Smooth muscle cell (in vitro differentiated cells): ENCODE data around the gene PTPRN2. TPM values are rescaled to one million over a fixed set of nuclear protein-coding genes. Genes with fewer than 3 reads are reported as not detected.
"Not testable (repeated sequence)": the region's sequence is repeated elsewhere in the genome, so short reads cannot be mapped to it uniquely, and the experiment has no call there.

Source experiments
- DNase-seq: peaks from one replicate; lab custom pipeline; 2025; ENCODE audit not compliant: unreplicated experiment; lab: John Stamatoyannopoulos, UW
- H2AFZ ChIP-seq: fragments of 200-600 bp; sonication (generic); 2 replicates; pipeline ENCODE4 v1.6.0; 2016; ENCODE audit warnings: antibody characterized with exemption, low read depth, mild to moderate bottlenecking
- H3F3A ChIP-seq: fragments of 200-600 bp; sonication (generic); 2 replicates; pipeline ENCODE4 v1.6.0; 2017; ENCODE audit warnings: antibody characterized with exemption, low read depth
- H3K27ac ChIP-seq: fragments of 200-600 bp; sonication (generic); 2 replicates; pipeline ENCODE4 v1.5.1; 2016; ENCODE audit warnings: low read depth, mild to moderate bottlenecking
- H3K27me3 ChIP-seq: fragments of 200-600 bp; sonication (generic); 2 replicates; pipeline ENCODE4 v1.6.1; 2016; ENCODE audit warnings: low read depth, mild to moderate bottlenecking
- H3K36me3 ChIP-seq: fragments of 200-600 bp; sonication (generic); 2 replicates; pipeline ENCODE4 v1.5.1; 2016; ENCODE audit warnings: low read depth
- H3K4me1 ChIP-seq: fragments of 200-600 bp; sonication (generic); 2 replicates; pipeline ENCODE4 v1.5.1; 2016; ENCODE audit warnings: low read depth
- H3K4me2 ChIP-seq: fragments of 200-600 bp; sonication (generic); 2 replicates; pipeline ENCODE4 v1.6.0; 2016; ENCODE audit warnings: mild to moderate bottlenecking
- H3K4me3 ChIP-seq: fragments of 200-600 bp; sonication (generic); 2 replicates; pipeline ENCODE4 v1.5.1; 2016; ENCODE audit warnings: mild to moderate bottlenecking
- H3K79me2 ChIP-seq: fragments of 200-600 bp; sonication (generic); 2 replicates; pipeline ENCODE4 v1.6.0; 2016; ENCODE audit warnings: low read depth, mild to moderate bottlenecking
- H3K9ac ChIP-seq: fragments of 200-600 bp; sonication (generic); 2 replicates; pipeline ENCODE4 v1.6.0; 2016; ENCODE audit warnings: low read depth
- H3K9me3 ChIP-seq: fragments of 200-600 bp; sonication (generic); replicated peaks from 2 replicates; pipeline ENCODE4 v1.5.1; 2016; ENCODE audit warnings: low read depth
- H4K20me1 ChIP-seq: fragments of 200-600 bp; sonication (generic); 2 replicates; pipeline ENCODE4 v1.6.0; 2016; ENCODE audit warnings: low read depth
- CTCF ChIP-seq: fragments of 200-600 bp; sonication (generic); IDR thresholded peaks from 2 replicates; pipeline ENCODE4 v1.5.1; 2017; ENCODE audit warnings: borderline replicate concordance, mild to moderate bottlenecking, antibody characterized with exemption; ENCODE audit not compliant: insufficient read depth, poor library complexity, severe bottlenecking
- WGBS: methylation state at CpG from one replicate; pipeline ENCODE4 v1.1.7; 2016; ENCODE audit warnings: low lambda C conversion rate; 5-methylcytosine and 5-hydroxymethylcytosine counted together
- polyA plus RNA-seq: library from polyadenylated mRNA; unstranded; fragments of >200 nt; fragmentation: Nextera tagmentation; extraction: Ambion mirVana; gene quantifications from 2 replicates; pipeline ENCODE4 v1.2.1, GENCODE V29; 2016
- total RNA-seq: library from RNA; depleted of rRNA; stranded (reverse); fragments of >200 nt; gene quantifications from 2 replicates; pipeline ENCODE4 v1.2.3, GENCODE V29; 2014

Gene PTPRN2
- total and polyA plus RNA-seq, 2 experiments from 2014 or later, result 0.09 to 0.87 TPM

GRCh38 chr7:158512869-158513268 is 74.8 kb downstream of the PTPRN2 start:
- TF ChIP-seq CTCF, result no peak
- WGBS, result 98% methylated on average over 6 of the region's 6 CpGs
- H3K36me3 ChIP-seq, result no peaks in the 10 kb centered on the region
- no peaks in the 10 kb centered on the region for H3K79me2 ChIP-seq
- no peaks in the 10 kb centered on the region for H3K9me3 ChIP-seq
- DNase-seq, result no peak
- no peaks in the 10 kb centered on the region for H4K20me1 ChIP-seq
- no peak overlapping the region for H3K4me2 ChIP-seq
- H3K27me3 ChIP-seq, result no peaks in the 10 kb centered on the region
- no peaks in the 10 kb centered on the region for H3K4me1 ChIP-seq
- no peaks in the 10 kb centered on the region for H3F3A ChIP-seq
- no peak overlapping the region for H3K4me3 ChIP-seq
- H3K9ac ChIP-seq, result no peak overlapping the region
- no peak overlapping the region for H3K27ac ChIP-seq
- no peak overlapping the region for H2AFZ ChIP-seq

- Histone ChIP-seq H3K4me3 (no peak overlapping the region), H3K9ac (no peak overlapping the region), H3F3A (no peaks in the 10 kb centered on the region), H3K9me3 (no peaks in the 10 kb centered on the region), H4K20me1 (no peaks in the 10 kb centered on the region), H2AFZ (no peak overlapping the region), H3K27ac (no peak overlapping the region), H3K4me2 (no peak overlapping the region), H3K79me2 (no peaks in the 10 kb centered on the region), H3K4me1 (no peaks in the 10 kb centered on the region), H3K27me3 (no peaks in the 10 kb centered on the region), H3K36me3 (no peaks in the 10 kb centered on the region)
- DNase-seq, result no peak
- no peak for TF ChIP-seq CTCF
- WGBS, result 76% methylated on average over 6 of the region's 6 CpGs
These were observed 75.6 kb downstream of the PTPRN2 start for GRCh38 chr7:158512042-158512441.

GRCh38 chr7:158508802-158509385 is 78.7 kb downstream of the PTPRN2 start:
- H3F3A ChIP-seq, result no peaks in the 10 kb centered on the region
- H4K20me1 ChIP-seq, result no peaks in the 10 kb centered on the region
- H3K27ac ChIP-seq, result no peak overlapping the region
- WGBS, result 83% methylated on average over 21 of the region's 27 CpGs
- H3K36me3 ChIP-seq, result no peaks in the 10 kb centered on the region
- DNase-seq, result no peak
- H3K9ac ChIP-seq, result no peak overlapping the region
- no peak overlapping the region for H2AFZ ChIP-seq
- H3K4me3 ChIP-seq, result no peak overlapping the region
- H3K4me1 ChIP-seq, result no peaks in the 10 kb centered on the region
- no peak for TF ChIP-seq CTCF
- H3K79me2 ChIP-seq, result no peaks in the 10 kb centered on the region
- no peaks in the 10 kb centered on the region for H3K9me3 ChIP-seq
- H3K27me3 ChIP-seq, result no peaks in the 10 kb centered on the region
- no peak overlapping the region for H3K4me2 ChIP-seq

GRCh38 chr7:158508321-158508720 is 79.3 kb downstream of the PTPRN2 start:
- H3K9ac ChIP-seq, H3K9me3 ChIP-seq, H3K4me3 ChIP-seq, H2AFZ ChIP-seq, H4K20me1 ChIP-seq, H3K36me3 ChIP-seq, H3F3A ChIP-seq, H3K27ac ChIP-seq, H3K4me1 ChIP-seq, H3K4me2 ChIP-seq, H3K27me3 ChIP-seq, H3K79me2 ChIP-seq, DNase-seq: not testable (repeated sequence)
- WGBS, result 92% methylated on average over 15 of the region's 16 CpGs
